GM12865 (cell line): Measurements from ENCODE around the gene TLL2.

Source experiments
- DNase-seq: peaks from one replicate; pipeline ENCODE4 v3.0.0; 2010; ENCODE audit warnings: low read depth
- H3K4me3 ChIP-seq: 2 replicates; pipeline ENCODE4 v1.5.1; 2011; ENCODE audit warnings: mild to moderate bottlenecking, low read depth, low read length, control low read depth
- CTCF ChIP-seq: IDR thresholded peaks from 2 replicates; pipeline ENCODE4 v1.5.1; 2011; ENCODE audit warnings: low read length, control low read depth, low read depth, inconsistent platforms; ENCODE audit not compliant: insufficient read depth; ENCODE audit errors: missing control alignments

TLL2 gene

DNA sequence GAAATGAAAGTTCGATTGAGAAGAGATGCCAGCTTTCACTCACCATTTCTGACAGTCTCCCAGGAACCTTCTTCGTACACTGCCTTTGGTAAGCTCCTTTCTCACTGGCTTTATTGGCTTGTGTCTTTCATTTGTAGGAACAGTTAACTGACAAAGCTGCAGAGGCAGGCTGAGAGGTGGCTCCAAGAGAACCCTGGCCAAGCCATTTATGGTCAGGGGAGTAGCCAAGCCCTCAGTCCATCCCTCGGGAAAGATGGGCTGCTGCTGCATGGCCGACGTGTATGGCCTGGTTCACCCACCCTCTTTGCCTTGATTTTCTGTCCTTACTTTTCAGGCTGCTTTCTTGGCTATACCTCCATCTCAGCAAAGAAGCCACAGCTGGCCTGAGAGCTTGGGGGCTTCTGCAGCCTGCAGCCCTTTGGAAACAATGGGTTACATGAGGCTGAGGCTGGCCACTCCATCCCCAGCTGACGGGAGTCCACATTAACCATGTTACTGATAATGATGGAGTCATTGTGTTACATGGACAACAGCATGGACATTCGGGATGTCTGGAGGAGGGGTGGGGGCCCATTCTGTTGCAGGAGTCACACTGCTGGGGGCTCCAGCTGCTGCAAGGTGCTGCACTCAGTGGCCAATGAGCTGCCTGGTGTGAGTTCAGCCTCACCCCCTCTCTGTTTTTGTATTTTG is 154.7 kb downstream of the TLL2 start, which contains the start of gene OPALIN:
TSS of gene OPALIN (minus strand) at position 152 of the 690 bp plus-strand sequence. CDS start at position 46, 106 bp downstream.
- H3K4me3 ChIP-seq, result no peak within 1 kb of the TSS
- TF ChIP-seq CTCF, result no peak
- DNase-seq, result no peak

- no peak overlapping the region for H3K4me3 ChIP-seq
- DNase-seq, result no peak
- no peak for TF ChIP-seq CTCF
These were observed 156.6 kb downstream of the TLL2 start for GRCh38 chr10:96357038-96357620.

GRCh38 chr10:96352582-96352981 is 161.1 kb downstream of the TLL2 start:
- no peak overlapping the region for H3K4me3 ChIP-seq
- no peak for DNase-seq
- TF ChIP-seq CTCF, result no peak

DNA sequence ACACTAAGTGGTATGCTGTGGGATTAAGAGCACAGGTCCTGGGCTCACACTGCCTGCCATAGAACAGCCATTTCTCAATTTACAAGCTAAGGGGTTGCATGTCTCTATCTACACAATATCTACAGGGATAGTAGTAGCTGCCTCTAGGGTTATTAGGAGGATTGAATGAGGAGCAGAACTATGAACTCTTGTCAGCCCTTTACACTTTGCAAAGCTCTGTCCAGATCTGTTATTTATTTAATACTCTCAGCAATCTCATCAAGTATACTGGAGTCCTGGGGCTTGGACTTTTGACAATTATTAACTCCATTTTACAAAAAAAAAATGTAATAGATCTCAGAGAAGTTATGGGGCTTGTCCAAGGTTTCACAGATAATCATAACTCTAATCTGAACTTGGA is 161.7 kb downstream of the TLL2 start:
- no peak for TF ChIP-seq CTCF
- no peak for DNase-seq
- no peak overlapping the region for H3K4me3 ChIP-seq

DNA sequence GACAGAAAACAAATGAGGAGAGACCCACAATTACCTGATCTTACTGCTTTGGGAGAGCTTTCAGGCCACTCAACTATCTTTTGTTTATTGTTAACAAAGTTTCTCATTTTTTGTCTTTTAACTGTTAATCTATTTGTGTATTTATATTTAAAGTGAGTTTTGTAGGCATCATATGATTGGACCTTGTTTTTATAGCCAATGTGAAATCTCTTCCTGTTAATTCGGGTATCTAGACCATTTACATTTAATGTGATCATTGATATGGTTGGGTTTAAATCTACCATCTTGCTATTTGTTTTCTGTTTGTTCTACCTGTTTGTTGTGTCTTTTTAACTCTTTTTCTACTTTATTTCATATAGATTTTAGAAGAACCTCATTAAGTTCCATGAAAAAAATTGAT is 167.4 kb downstream of the TLL2 start:
- TF ChIP-seq CTCF, result no peak
- H3K4me3 ChIP-seq, result no peak overlapping the region
- no peak for DNase-seq

- no peak for TF ChIP-seq CTCF
- DNase-seq, result no peak
- no peak overlapping the region for H3K4me3 ChIP-seq
These were observed 168.5 kb downstream of the TLL2 start for GRCh38 chr10:96345222-96345621.
